ENCODE data around the gene CNGB1. TPM values are rescaled to one million over a fixed set of nuclear protein-coding genes. Genes with fewer than 3 reads are reported as not detected.

CNGB1 gene
- total and polyA plus RNA-seq, 2 of the 13 experiments (the other 11 are each of a cell fraction or from before 2014, with no cell fraction given), result 0.02 to 0.15 TPM

DNA sequence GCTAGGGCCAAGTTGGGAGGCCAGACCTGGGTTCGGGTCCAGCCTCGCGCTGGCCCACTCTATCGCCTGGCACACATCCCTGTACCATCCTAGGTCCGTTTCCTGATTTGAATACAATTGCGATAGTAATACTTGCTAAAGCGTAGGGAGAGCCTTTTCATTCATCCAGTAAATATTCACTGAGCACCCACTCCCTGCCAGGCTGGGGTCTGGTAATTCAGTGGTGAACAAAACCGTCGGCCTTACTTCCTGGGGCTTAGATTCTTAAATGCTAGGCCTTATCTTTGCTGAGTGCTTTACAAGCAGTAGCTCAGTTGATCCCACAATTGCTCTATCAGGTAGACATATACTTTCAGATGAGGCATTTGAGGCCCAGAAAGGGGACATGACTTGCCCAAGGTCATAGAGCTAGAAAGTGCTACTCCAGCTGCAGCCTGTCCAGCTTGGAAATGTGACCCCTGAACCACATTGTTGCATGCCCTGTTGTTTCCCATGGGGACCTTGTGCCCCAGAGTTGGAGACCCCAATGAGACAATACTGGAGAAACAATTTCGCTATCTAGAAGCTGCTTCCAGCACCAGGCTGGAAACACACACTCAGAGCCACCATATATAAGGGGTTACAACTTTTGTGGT is 31.0 kb upstream of the CNGB1 start (continued):
- TF ChIP-seq, protein P1, sequence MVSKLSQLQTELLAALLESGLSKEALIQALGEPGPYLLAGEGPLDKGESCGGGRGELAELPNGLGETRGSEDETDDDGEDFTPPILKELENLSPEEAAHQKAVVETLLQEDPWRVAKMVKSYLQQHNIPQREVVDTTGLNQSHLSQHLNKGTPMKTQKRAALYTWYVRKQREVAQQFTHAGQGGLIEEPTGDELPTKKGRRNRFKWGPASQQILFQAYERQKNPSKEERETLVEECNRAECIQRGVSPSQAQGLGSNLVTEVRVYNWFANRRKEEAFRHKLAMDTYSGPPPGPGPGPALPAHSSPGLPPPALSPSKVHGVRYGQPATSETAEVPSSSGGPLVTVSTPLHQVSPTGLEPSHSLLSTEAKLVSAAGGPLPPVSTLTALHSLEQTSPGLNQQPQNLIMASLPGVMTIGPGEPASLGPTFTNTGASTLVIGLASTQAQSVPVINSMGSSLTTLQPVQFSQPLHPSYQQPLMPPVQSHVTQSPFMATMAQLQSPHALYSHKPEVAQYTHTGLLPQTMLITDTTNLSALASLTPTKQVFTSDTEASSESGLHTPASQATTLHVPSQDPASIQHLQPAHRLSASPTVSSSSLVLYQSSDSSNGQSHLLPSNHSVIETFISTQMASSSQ (IDR thresholded peaks at IDR 0.05; ENCODE audit: low read depth), result no peak
- TF ChIP-seq, protein P1 (CRISPR knock-in tag; IDR thresholded peaks at IDR 0.05; ENCODE audit: borderline replicate concordance), result 0 out of 2 replicates have a peak, but pooled peaks have one; percentile 10
- 0 out of 2 replicates have a peak, but pooled peaks have one; percentile 45 for TF ChIP-seq SOX13 (IDR thresholded peaks at IDR 0.05)
- peak in 1 of 2 experiments; percentile 74; a peak in 1 of 4 replicates for TF ChIP-seq SOX13 (CRISPR knock-in tag; conservative IDR thresholded peaks at IDR 0.05 in 1 of 2, IDR thresholded peaks at IDR 0.05 in 1 of 2)
- TF ChIP-seq, protein P2, sequence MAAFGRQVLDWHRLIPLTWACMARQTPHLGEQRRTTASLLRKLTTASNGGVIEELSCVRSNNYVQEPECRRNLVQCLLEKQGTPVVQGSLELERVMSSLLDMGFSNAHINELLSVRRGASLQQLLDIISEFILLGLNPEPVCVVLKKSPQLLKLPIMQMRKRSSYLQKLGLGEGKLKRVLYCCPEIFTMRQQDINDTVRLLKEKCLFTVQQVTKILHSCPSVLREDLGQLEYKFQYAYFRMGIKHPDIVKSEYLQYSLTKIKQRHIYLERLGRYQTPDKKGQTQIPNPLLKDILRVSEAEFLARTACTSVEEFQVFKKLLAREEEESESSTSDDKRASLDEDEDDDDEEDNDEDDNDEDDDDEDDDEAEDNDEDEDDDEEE (CRISPR knock-in tag; IDR thresholded peaks at IDR 0.05), result no peak
- no peak for TF ChIP-seq SOX6 (IDR thresholded peaks at IDR 0.05)
- peak; percentile 54 for TF ChIP-seq SOX6 (CRISPR knock-in tag; IDR thresholded peaks at IDR 0.05)
- 0 out of 2 replicates have a peak, but pooled peaks have one; percentile 8 for TF ChIP-seq AKAP8 (CRISPR knock-in tag; IDR thresholded peaks at IDR 0.05)
- TF ChIP-seq ZNF225 (CRISPR knock-in tag; IDR thresholded peaks at IDR 0.05), result no peak
- TF ChIP-seq, protein P3, sequence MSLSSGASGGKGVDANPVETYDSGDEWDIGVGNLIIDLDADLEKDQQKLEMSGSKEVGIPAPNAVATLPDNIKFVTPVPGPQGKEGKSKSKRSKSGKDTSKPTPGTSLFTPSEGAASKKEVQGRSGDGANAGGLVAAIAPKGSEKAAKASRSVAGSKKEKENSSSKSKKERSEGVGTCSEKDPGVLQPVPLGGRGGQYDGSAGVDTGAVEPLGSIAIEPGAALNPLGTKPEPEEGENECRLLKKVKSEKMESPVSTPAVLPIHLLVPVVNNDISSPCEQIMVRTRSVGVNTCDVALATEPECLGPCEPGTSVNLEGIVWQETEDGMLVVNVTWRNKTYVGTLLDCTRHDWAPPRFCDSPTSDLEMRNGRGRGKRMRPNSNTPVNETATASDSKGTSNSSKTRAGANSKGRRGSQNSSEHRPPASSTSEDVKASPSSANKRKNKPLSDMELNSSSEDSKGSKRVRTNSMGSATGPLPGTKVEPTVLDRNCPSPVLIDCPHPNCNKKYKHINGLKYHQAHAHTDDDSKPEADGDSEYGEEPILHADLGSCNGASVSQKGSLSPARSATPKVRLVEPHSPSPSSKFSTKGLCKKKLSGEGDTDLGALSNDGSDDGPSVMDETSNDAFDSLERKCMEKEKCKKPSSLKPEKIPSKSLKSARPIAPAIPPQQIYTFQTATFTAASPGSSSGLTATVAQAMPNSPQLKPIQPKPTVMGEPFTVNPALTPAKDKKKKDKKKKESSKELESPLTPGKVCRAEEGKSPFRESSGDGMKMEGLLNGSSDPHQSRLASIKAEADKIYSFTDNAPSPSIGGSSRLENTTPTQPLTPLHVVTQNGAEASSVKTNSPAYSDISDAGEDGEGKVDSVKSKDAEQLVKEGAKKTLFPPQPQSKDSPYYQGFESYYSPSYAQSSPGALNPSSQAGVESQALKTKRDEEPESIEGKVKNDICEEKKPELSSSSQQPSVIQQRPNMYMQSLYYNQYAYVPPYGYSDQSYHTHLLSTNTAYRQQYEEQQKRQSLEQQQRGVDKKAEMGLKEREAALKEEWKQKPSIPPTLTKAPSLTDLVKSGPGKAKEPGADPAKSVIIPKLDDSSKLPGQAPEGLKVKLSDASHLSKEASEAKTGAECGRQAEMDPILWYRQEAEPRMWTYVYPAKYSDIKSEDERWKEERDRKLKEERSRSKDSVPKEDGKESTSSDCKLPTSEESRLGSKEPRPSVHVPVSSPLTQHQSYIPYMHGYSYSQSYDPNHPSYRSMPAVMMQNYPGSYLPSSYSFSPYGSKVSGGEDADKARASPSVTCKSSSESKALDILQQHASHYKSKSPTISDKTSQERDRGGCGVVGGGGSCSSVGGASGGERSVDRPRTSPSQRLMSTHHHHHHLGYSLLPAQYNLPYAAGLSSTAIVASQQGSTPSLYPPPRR (CRISPR knock-in tag; IDR thresholded peaks at IDR 0.05; ENCODE audit: borderline replicate concordance), result 0 out of 2 replicates have a peak, but pooled peaks have one; percentile 3
- TF ChIP-seq GABPA (IDR thresholded peaks at IDR 0.05; ENCODE audit: low read depth, low read length), result no peak
- TF ChIP-seq GABPA (CRISPR knock-in tag; IDR thresholded peaks at IDR 0.05; ENCODE audit: low read depth), result 0 out of 2 replicates have a peak, but pooled peaks have one; percentile 16
- no peak for TF ChIP-seq ZNF432 (CRISPR knock-in tag; IDR thresholded peaks at IDR 0.05; ENCODE audit: borderline replicate concordance)
- TF ChIP-seq GATAD2A (CRISPR knock-in tag; IDR thresholded peaks at IDR 0.05), result peak; percentile 50

Measured in HepG2 (cell line).